NCI-H1092 treated with DMSO at 0.1 percent for 48 hours (cell line): ENCODE data around the gene TNFRSF11A.
A peak's percentile ranks its signal among the peaks of the same experiment; 100 is the strongest.

Experiments
- DNase-seq: peaks from one replicate; lab custom pipeline; 2025; lab: John Stamatoyannopoulos, UW

The TNFRSF11A gene

GRCh38 chr18:62324917-62325805 lies at the start of gene TNFRSF11A:
Gene TNFRSF11A, plus strand, starts transcription at chr18:62325310. Its CDS starts 43 bp downstream, at chr18:62325353.
- DNase-seq, result peak; percentile 46

GRCh38 chr18:62277045-62277444 lies 48.1 kb upstream of the TNFRSF11A start:
- no peak for DNase-seq

- peak; percentile 60 for DNase-seq
Observed at GRCh38 chr18:62279561-62279960, 45.5 kb upstream of the TNFRSF11A start.

GRCh38 chr18:62280058-62280457 lies 45.1 kb upstream of the TNFRSF11A start:
- no peak for DNase-seq

GRCh38 chr18:62280786-62281185 lies 44.3 kb upstream of the TNFRSF11A start:
- no peak for DNase-seq

- no peak for DNase-seq
Observed at GRCh38 chr18:62281684-62282083, 43.4 kb upstream of the TNFRSF11A start.

GRCh38 chr18:62282188-62282629 lies 42.9 kb upstream of the TNFRSF11A start:
- no peak for DNase-seq

GRCh38 chr18:62284637-62285036 lies 40.5 kb upstream of the TNFRSF11A start:
- DNase-seq, result no peak

- DNase-seq, result no peak
Observed at GRCh38 chr18:62285281-62285680, 39.8 kb upstream of the TNFRSF11A start.

GRCh38 chr18:62287781-62288664 lies 37.1 kb upstream of the TNFRSF11A start:
- DNase-seq, result no peak

- no peak for DNase-seq
Observed at GRCh38 chr18:62288665-62289008, 36.5 kb upstream of the TNFRSF11A start.

- no peak for DNase-seq
Observed at GRCh38 chr18:62289047-62289446, 36.1 kb upstream of the TNFRSF11A start.

GRCh38 chr18:62294073-62294472 lies 31.0 kb upstream of the TNFRSF11A start:
- DNase-seq, result no peak

- DNase-seq, result no peak
Observed at GRCh38 chr18:62300359-62300963, 24.6 kb upstream of the TNFRSF11A start.

- DNase-seq, result no peak
Observed at GRCh38 chr18:62301322-62301721, 23.8 kb upstream of the TNFRSF11A start.

GRCh38 chr18:62312851-62313250 lies 12.3 kb upstream of the TNFRSF11A start:
- no peak for DNase-seq

- no peak for DNase-seq
Observed at GRCh38 chr18:62318228-62319180, 6.6 kb upstream of the TNFRSF11A start.

- DNase-seq, result no peak
Observed at GRCh38 chr18:62321201-62321600, 3.9 kb upstream of the TNFRSF11A start.

- DNase-seq, result no peak
Observed at GRCh38 chr18:62323483-62324180, 1.5 kb upstream of the TNFRSF11A start.

- no peak for DNase-seq
Observed at GRCh38 chr18:62324181-62324828, 805 bp upstream of the TNFRSF11A start.
